ENCODE data around the gene CCDC142.

Gene CCDC142

GRCh38 chr2:74495440-74495839, 12.6 kb upstream of the CCDC142 start:
- H3K4me3 ChIP-seq (ENCODE audit: low read depth, low read length): no peak overlapping the region

GRCh38 chr2:74493546-74493945, 10.7 kb upstream of the CCDC142 start:
- H3K4me3 ChIP-seq (ENCODE audit: low read depth, low read length): no peak overlapping the region
- TF ChIP-seq CTCF (IDR thresholded peaks at IDR 0.05; ENCODE audit: borderline replicate concordance, insufficient read depth, low read depth, low read length): no peak

More at GRCh38 chr2:74495440-74495839, 12.6 kb upstream of the CCDC142 start:
- TF ChIP-seq CTCF (IDR thresholded peaks at IDR 0.05; ENCODE audit: borderline replicate concordance, insufficient read depth, low read depth, low read length): no peak

- TF ChIP-seq CTCF (IDR thresholded peaks at IDR 0.05; ENCODE audit: borderline replicate concordance, insufficient read depth, low read depth, low read length): no peak
Measured at GRCh38 chr2:74491648-74492544, 9.1 kb upstream of the CCDC142 start.

GRCh38 chr2:74489906-74490305, 7.1 kb upstream of the CCDC142 start:
- TF ChIP-seq CTCF (IDR thresholded peaks at IDR 0.05; ENCODE audit: borderline replicate concordance, insufficient read depth, low read depth, low read length): no peak
- H3K4me3 ChIP-seq (ENCODE audit: low read depth, low read length): no peak overlapping the region

More at GRCh38 chr2:74491648-74492544, 9.1 kb upstream of the CCDC142 start:
- no peak overlapping the region for H3K4me3 ChIP-seq (ENCODE audit: low read depth, low read length)

GRCh38 chr2:74488643-74489481, 6.1 kb upstream of the CCDC142 start:
- TF ChIP-seq CTCF (IDR thresholded peaks at IDR 0.05; ENCODE audit: borderline replicate concordance, insufficient read depth, low read depth, low read length): no peak
- no peak overlapping the region for H3K4me3 ChIP-seq (ENCODE audit: low read depth, low read length)

GRCh38 chr2:74486141-74486540, 3.3 kb upstream of the CCDC142 start:
- no peak overlapping the region for H3K4me3 ChIP-seq (ENCODE audit: low read depth, low read length)

GRCh38 chr2:74483675-74484164, 922 bp upstream of the CCDC142 start:
- peak overlapping the region; percentile 58 for H3K4me3 ChIP-seq (ENCODE audit: low read depth, low read length)

More at GRCh38 chr2:74486141-74486540, 3.3 kb upstream of the CCDC142 start:
- TF ChIP-seq CTCF (IDR thresholded peaks at IDR 0.05; ENCODE audit: borderline replicate concordance, insufficient read depth, low read depth, low read length): no peak
